Left lung (tissue), 10 donors: ENCODE results near the gene SCAPER. TPM values are rescaled to one million over a fixed set of nuclear protein-coding genes. Genes with fewer than 3 reads are reported as not detected.

Source experiments
- ATAC-seq: fragments of 200-7000 bp; cut with Tn5 transposase; one replicate; pipeline ENCODE4 v1.9.1; 2020; ENCODE audit warnings: moderate library complexity
- DNase-seq, 4 donors: peaks; one replicate each; pipeline ENCODE4 v3.0.0-alpha.2; 2013 to 2020
- H3K27ac ChIP-seq, 2 donors: fragments of 200-600 bp; sonication (generic) in 1 of 2; one replicate each; pipeline versions ENCODE4 v1.5.0 to v1.8.0; 2020 to 2021
- H3K27me3 ChIP-seq, 2 donors: fragments of 200-600 bp; sonication (generic) in 1 of 2; one replicate each; pipeline versions ENCODE4 v1.5.0 to v1.8.0; 2020 to 2021
- H3K36me3 ChIP-seq, 2 donors: fragments of 200-600 bp; sonication (generic) in 1 of 2; one replicate each; pipeline versions ENCODE4 v1.5.0 to v1.8.0; 2020 to 2021
- H3K4me1 ChIP-seq, 2 donors: fragments of 200-600 bp; one replicate each; pipeline ENCODE4 v1.8.0; 2021
- H3K4me3 ChIP-seq, 2 donors: fragments of 200-600 bp; sonication (generic) in 1 of 2; one replicate each; pipeline versions ENCODE4 v1.5.0 to v1.8.0; 2020 to 2021; ENCODE audit warnings: mild to moderate bottlenecking in 1 of 2
- H3K9me3 ChIP-seq, 2 donors: fragments of 200-600 bp; sonication (generic) in 1 of 2; one replicate each; pipeline versions ENCODE4 v1.5.0 to v1.8.0; 2020 to 2021
- intact Hi-C, 2 donors: fragments of 100-400 bp; cut with DNase I; formaldehyde crosslinking; loops; one replicate each; pipeline versions ENCODE4 v1.11.2 to v1.14.2; 2022
- polyA plus RNA-seq, 6 donors: library from polyadenylated mRNA; unstranded; fragments of 120-200 nt; gene quantifications; one replicate each; pipeline ENCODE4 v1.2.1, GENCODE V29; 2013; ENCODE audit not compliant: insufficient read length in 6 of 6
- total RNA-seq, 2 donors: library from RNA; stranded (reverse); fragmentation: NEBNext Ultra II Directional; extraction: Animal tissue kit (Norgen Biotek cat#: 25700); gene quantifications; one replicate each; pipeline ENCODE4 v1.2.1, GENCODE V29; 2021
- TF ChIP-seq, protein P1 (sequence below), 2 donors: fragments of 200-600 bp; sonication (generic) in 1 of 2; IDR thresholded peaks; one replicate each; pipeline versions ENCODE4 v1.5.0 to v1.8.0; 2021; ENCODE audit warnings: antibody characterized with exemption in 2 of 2
- donor health status: DM: no; HTN: yes; CAD: no.
- donor health status: DM: no; HTN: no; CAD: no.

SCAPER gene
- total and polyA plus RNA-seq, 8 donors, result 18.3 to 30.0 (median 26.6) TPM

DNA sequence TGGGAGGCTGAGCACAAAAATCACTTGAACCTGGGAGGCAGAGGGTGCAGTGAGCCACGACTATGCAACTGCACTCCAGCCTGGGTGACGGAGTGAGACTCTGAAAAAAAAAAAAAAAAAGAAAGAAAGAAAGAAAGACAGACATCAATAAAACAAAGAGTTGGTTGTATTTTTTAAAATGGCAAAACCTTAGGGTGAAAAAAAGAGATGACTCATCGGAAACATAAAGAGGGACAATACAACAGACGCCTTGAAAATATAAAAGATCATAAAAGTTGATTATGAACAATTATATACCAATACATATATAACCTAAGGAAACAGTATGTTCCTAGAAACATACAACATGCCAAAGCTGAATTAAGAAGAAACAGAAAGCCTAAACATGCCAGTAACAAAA lies 92.8 kb downstream of the SCAPER start:
- no peak overlapping the region for H3K4me3 ChIP-seq
- intact Hi-C loops, result no loop called here
- no peaks in the 10 kb centered on the region for H3K36me3 ChIP-seq
- ATAC-seq (no peak), DNase-seq (no peak)
- no peaks in the 10 kb centered on the region for H3K27me3 ChIP-seq
- TF ChIP-seq, protein P1, sequence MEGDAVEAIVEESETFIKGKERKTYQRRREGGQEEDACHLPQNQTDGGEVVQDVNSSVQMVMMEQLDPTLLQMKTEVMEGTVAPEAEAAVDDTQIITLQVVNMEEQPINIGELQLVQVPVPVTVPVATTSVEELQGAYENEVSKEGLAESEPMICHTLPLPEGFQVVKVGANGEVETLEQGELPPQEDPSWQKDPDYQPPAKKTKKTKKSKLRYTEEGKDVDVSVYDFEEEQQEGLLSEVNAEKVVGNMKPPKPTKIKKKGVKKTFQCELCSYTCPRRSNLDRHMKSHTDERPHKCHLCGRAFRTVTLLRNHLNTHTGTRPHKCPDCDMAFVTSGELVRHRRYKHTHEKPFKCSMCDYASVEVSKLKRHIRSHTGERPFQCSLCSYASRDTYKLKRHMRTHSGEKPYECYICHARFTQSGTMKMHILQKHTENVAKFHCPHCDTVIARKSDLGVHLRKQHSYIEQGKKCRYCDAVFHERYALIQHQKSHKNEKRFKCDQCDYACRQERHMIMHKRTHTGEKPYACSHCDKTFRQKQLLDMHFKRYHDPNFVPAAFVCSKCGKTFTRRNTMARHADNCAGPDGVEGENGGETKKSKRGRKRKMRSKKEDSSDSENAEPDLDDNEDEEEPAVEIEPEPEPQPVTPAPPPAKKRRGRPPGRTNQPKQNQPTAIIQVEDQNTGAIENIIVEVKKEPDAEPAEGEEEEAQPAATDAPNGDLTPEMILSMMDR (IDR thresholded peaks at IDR 0.05), result no peak
- H3K4me1 ChIP-seq, result no peaks in the 10 kb centered on the region
- H3K9me3 ChIP-seq, result peaks cover 0 to 3% of the 10 kb centered on the region in 2 donors
- H3K27ac ChIP-seq, result no peak overlapping the region

DNA sequence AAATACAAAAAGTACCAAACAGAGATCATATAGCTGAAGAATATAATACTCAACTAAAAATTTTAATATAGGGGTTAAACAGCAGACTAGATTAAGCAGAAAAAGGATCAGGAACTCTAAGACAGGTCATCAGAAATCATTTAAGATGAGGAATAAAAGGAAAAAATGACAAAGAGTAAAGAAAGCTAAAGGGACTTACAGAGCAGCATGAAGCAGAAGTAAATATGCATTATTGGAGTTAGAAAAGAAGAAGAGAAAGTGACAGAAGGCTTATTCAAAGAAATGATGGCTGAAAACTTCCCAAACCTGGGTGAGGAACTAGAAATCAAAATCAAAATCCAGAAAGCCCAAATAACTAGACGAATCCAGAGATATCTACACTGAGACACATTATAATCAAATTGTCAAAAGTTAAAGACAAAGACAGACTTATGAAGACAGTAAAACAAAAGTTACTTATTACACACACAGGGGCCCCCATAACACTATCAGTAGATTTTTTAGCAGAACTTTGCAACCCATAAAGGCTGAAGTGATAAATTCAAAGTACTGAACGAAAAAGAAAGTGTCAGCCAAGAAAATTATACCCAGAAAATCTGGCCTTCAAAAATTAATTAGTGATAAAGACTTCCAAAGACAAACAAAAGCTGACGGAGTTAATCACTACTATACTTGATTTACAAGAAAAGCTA lies 95.6 kb downstream of the SCAPER start:
- no peak for DNase-seq
- intact Hi-C loops, result no loop called here
- H3K27ac ChIP-seq, result no peak overlapping the region

GRCh38 chr15:76803049-76803571 lies 102.0 kb downstream of the SCAPER start:
- no peak overlapping the region for H3K27ac ChIP-seq
- H3K36me3 ChIP-seq, result peaks cover 0 to 21% of the 10 kb centered on the region in 2 donors
- ATAC-seq (no peak), DNase-seq (no peak)
- no peaks in the 10 kb centered on the region for H3K9me3 ChIP-seq
- no peaks in the 10 kb centered on the region for H3K4me1 ChIP-seq
- H3K4me3 ChIP-seq, result no peak overlapping the region
- H3K27me3 ChIP-seq, result no peaks in the 10 kb centered on the region
- TF ChIP-seq, protein P1 (IDR thresholded peaks at IDR 0.05), result no peak
- intact Hi-C loops, result no loop called here

More for the DNA sequence above, 95.6 kb downstream of the SCAPER start:
- no peaks in the 10 kb centered on the region for H3K36me3 ChIP-seq
- H3K4me1 ChIP-seq, result no peaks in the 10 kb centered on the region
- H3K4me3 ChIP-seq, result no peak overlapping the region
- TF ChIP-seq, protein P1 (IDR thresholded peaks at IDR 0.05), result no peak
- H3K9me3 ChIP-seq, result no peaks in the 10 kb centered on the region
- no peak for ATAC-seq
- no peaks in the 10 kb centered on the region for H3K27me3 ChIP-seq

DNA sequence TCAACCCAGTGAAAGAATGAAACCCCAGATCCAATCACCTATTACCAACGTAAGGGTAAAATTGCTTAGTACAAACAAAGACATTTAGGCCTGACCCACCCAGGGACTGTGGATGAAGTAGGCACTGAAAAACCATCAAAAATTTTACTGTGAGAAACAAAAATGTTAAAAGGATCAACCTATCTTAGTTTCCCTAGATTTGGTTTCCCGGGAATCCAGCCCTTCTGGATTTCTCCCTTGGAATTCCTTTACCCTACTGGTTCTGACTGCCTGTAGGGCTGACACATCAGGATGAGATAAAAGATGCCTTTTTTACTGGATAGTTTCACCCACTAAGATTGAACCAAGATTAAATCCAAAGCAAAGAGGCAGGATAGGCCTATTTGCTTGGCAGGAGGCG lies 102.7 kb downstream of the SCAPER start:
- TF ChIP-seq, protein P1 (IDR thresholded peaks at IDR 0.05), result no peak
- DNase-seq (no peak), ATAC-seq (no peak)
- Histone ChIP-seq H3K27me3 (no peaks in the 10 kb centered on the region), H3K9me3 (no peaks in the 10 kb centered on the region), H3K4me1 (no peaks in the 10 kb centered on the region), H3K27ac (no peak overlapping the region), H3K36me3 (peaks cover 0 to 21% of the 10 kb centered on the region in 2 donors), H3K4me3 (no peak overlapping the region)
- intact Hi-C loops, result no loop called here

DNA sequence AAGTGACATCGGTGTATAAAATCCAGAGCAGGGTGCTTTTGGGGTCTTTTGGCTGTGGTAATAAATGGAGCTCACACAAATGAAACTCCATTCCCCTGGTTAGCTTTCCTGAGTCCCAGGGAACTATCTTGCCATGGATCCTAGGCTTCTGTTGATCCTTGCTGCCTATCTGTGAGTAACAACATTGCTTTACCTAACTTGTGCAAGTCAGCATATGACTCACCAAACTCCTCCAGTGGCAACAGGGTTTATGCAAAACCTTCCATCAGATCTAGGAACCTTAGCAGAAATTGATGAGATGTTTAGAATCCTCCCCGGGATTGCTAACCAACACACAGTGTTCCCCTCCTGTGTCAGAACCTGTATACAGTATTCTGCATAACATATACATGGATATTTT lies 105.4 kb downstream of the SCAPER start:
- TF ChIP-seq, protein P1 (IDR thresholded peaks at IDR 0.05), result no peak
- Histone ChIP-seq H3K27me3 (no peaks in the 10 kb centered on the region), H3K4me3 (no peak overlapping the region), H3K9me3 (no peaks in the 10 kb centered on the region), H3K27ac (no peak overlapping the region), H3K36me3 (peaks cover 0 to 27% of the 10 kb centered on the region in 2 donors), H3K4me1 (no peaks in the 10 kb centered on the region)
- ATAC-seq (no peak), DNase-seq (no peak)
- intact Hi-C loops, result no loop called here
